Measurements from ENCODE around the gene MCM3AP.

MCM3AP gene

DNA sequence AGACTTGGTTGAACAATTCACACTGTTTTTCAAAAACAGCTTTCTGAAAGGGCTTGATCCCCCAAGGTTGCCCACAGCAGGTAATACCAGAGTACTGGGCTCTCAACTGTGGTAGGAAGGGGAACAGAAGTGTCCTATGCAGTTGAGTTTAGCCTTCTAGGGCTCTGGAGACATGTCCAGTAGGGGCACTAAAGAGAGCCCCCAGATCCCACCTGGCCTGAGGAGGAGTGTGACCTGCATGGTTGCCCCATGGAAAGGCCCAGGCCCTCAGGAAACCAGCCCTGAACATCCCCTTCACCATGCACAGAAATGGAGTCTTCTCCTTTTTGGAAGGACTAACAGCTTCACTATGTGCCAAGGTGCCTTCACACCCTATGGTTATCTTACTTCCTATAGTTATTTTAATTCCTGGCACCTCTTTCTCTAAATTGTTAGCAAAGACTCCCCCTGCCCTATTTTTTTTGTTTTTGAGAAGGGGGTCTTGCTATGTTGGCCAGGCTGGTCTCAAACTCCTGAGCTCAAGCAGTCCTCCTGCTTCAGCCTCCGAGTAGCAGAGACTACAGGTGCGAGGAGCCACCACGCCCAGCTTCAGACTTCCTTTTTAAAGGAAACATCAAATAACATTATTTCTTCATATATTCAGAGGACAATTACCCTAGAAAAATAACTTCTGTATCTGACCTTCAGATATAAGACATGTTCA, 40.0 kb downstream of the MCM3AP start:
- no peaks in the 10 kb centered on the region for H4K20me1 ChIP-seq (ENCODE audit: control insufficient read depth, insufficient read depth, low read depth, low read length)
- peaks cover 95% of the 10 kb centered on the region for H3K36me3 ChIP-seq (ENCODE audit: control insufficient read depth, low read length)
- H3K27me3 ChIP-seq (ENCODE audit: control insufficient read depth, low read length), result no peaks in the 10 kb centered on the region
- no peaks in the 10 kb centered on the region for H3K9me3 ChIP-seq (ENCODE audit: control insufficient read depth, insufficient read depth, low read length)
- 0 out of 2 replicates have a peak, but pooled peaks cover 3% of the 10 kb centered on the region for H3F3A ChIP-seq (ENCODE audit: control insufficient read depth, insufficient read depth)
- no peaks in the 10 kb centered on the region; the same call in 1 of the 2 replicates for H3K79me2 ChIP-seq (ENCODE audit: control insufficient read depth, low read length)
- H3K4me2 ChIP-seq (ENCODE audit: low read length), result no peak overlapping the region
- H3K27ac ChIP-seq (ENCODE audit: low read depth, low read length), result no peak overlapping the region
- H3K9me2 ChIP-seq (replicated peaks; ENCODE audit: control insufficient read depth, low read length), result no peaks in the 10 kb centered on the region
- no peak overlapping the region for H3K4me3 ChIP-seq (ENCODE audit: low read length)
- TF ChIP-seq, protein P1, sequence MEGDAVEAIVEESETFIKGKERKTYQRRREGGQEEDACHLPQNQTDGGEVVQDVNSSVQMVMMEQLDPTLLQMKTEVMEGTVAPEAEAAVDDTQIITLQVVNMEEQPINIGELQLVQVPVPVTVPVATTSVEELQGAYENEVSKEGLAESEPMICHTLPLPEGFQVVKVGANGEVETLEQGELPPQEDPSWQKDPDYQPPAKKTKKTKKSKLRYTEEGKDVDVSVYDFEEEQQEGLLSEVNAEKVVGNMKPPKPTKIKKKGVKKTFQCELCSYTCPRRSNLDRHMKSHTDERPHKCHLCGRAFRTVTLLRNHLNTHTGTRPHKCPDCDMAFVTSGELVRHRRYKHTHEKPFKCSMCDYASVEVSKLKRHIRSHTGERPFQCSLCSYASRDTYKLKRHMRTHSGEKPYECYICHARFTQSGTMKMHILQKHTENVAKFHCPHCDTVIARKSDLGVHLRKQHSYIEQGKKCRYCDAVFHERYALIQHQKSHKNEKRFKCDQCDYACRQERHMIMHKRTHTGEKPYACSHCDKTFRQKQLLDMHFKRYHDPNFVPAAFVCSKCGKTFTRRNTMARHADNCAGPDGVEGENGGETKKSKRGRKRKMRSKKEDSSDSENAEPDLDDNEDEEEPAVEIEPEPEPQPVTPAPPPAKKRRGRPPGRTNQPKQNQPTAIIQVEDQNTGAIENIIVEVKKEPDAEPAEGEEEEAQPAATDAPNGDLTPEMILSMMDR (IDR thresholded peaks at IDR 0.05; ENCODE audit: low read depth, low read length, poor library complexity, severe bottlenecking), result no peak
- H3K4me1 ChIP-seq (ENCODE audit: control insufficient read depth, low read length), result peaks cover 16% of the 10 kb centered on the region

DNA sequence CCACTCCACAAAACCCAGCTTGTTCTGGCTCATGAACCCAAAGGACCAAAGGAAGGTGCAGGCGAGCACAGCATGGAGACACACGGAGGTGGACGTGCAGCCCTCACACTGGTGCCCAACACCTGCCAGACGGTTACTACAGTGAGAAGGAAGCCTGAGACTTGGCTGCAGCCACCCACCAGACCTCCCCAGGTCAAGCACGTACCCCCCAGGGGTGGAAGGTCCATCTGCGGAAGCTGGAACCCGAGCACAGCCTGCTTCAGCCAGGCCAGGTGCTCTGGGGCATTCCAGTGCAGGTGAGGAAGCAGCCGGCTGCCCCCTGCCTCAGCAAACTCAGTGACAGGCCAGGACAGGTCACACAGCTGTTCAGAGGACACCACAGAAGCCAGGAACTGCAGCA, 40.8 kb downstream of the MCM3AP start:
- no peak overlapping the region for H3K4me2 ChIP-seq (ENCODE audit: low read length)
- peaks cover 8% of the 10 kb centered on the region for H3K4me1 ChIP-seq (ENCODE audit: control insufficient read depth, low read length)
- no peaks in the 10 kb centered on the region for H4K20me1 ChIP-seq (ENCODE audit: control insufficient read depth, insufficient read depth, low read depth, low read length)
- TF ChIP-seq EZH2phosphoT487 (IDR thresholded peaks at IDR 0.05; ENCODE audit: borderline replicate concordance, low read length), result no peak
- TF ChIP-seq, protein P1 (IDR thresholded peaks at IDR 0.05; ENCODE audit: low read depth, low read length, poor library complexity, severe bottlenecking), result no peak
- no peaks in the 10 kb centered on the region for H3K27me3 ChIP-seq (ENCODE audit: control insufficient read depth, low read length)
- no peaks in the 10 kb centered on the region for H3K9me2 ChIP-seq (replicated peaks; ENCODE audit: control insufficient read depth, low read length)
- peaks cover 95% of the 10 kb centered on the region for H3K36me3 ChIP-seq (ENCODE audit: control insufficient read depth, low read length)
- H3F3A ChIP-seq (ENCODE audit: control insufficient read depth, insufficient read depth), result 0 out of 2 replicates have a peak, but pooled peaks cover 3% of the 10 kb centered on the region
- H3K4me3 ChIP-seq (ENCODE audit: low read length), result no peak overlapping the region
- no peaks in the 10 kb centered on the region for H3K9me3 ChIP-seq (ENCODE audit: control insufficient read depth, insufficient read depth, low read length)
- no peak overlapping the region for H3K27ac ChIP-seq (ENCODE audit: low read depth, low read length)
- no peaks in the 10 kb centered on the region; the same call in 1 of the 2 replicates for H3K79me2 ChIP-seq (ENCODE audit: control insufficient read depth, low read length)

DNA sequence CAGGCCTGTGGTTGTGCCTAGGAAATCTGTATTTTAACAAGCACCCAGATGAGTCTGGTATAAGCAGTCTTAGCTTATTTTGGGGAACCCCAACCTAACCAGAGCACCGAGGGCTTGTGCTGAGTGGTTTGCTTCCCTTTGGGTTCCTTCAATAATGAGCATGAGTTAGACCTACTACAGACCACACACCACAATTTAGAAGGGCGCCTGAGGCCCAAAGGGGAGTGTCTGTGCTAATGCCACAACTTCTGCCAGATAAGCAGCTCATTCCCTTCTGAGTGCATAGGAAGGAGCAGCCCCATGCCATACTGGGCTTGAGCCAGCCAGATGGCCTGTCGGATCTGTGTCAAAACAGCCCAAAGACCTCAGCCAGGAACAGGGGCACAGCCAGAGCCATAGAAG, 41.5 kb downstream of the MCM3AP start:
- H3K9me3 ChIP-seq (ENCODE audit: control insufficient read depth, insufficient read depth, low read length), result no peaks in the 10 kb centered on the region
- H3K9me2 ChIP-seq (replicated peaks; ENCODE audit: control insufficient read depth, low read length), result no peaks in the 10 kb centered on the region
- H3K4me2 ChIP-seq (ENCODE audit: low read length), result no peak overlapping the region
- no peaks in the 10 kb centered on the region for H4K20me1 ChIP-seq (ENCODE audit: control insufficient read depth, insufficient read depth, low read depth, low read length)
- peaks cover 96% of the 10 kb centered on the region for H3K36me3 ChIP-seq (ENCODE audit: control insufficient read depth, low read length)
- H3K27ac ChIP-seq (ENCODE audit: low read depth, low read length), result no peak overlapping the region
- no peak for TF ChIP-seq EZH2phosphoT487 (IDR thresholded peaks at IDR 0.05; ENCODE audit: borderline replicate concordance, low read length)
- TF ChIP-seq, protein P1 (IDR thresholded peaks at IDR 0.05; ENCODE audit: low read depth, low read length, poor library complexity, severe bottlenecking), result no peak
- 0 out of 2 replicates have a peak, but pooled peaks cover 3% of the 10 kb centered on the region for H3F3A ChIP-seq (ENCODE audit: control insufficient read depth, insufficient read depth)
- no peaks in the 10 kb centered on the region for H3K27me3 ChIP-seq (ENCODE audit: control insufficient read depth, low read length)
- peaks cover 8% of the 10 kb centered on the region for H3K4me1 ChIP-seq (ENCODE audit: control insufficient read depth, low read length)
- H3K79me2 ChIP-seq (ENCODE audit: control insufficient read depth, low read length), result no peaks in the 10 kb centered on the region
- H3K4me3 ChIP-seq (ENCODE audit: low read length), result no peak overlapping the region

All from DOHH2 (cell line).